ENCODE data around the gene CUL4A. TPM values are rescaled to one million over a fixed set of nuclear protein-coding genes. Genes with fewer than 3 reads are reported as not detected.

Gene CUL4A
- total and polyA plus RNA-seq, 9 of the 15 experiments (the other 6 are each of a cell fraction or from before 2014, with no cell fraction given): 21.1 to 92.0 (median 63.2) TPM

DNA sequence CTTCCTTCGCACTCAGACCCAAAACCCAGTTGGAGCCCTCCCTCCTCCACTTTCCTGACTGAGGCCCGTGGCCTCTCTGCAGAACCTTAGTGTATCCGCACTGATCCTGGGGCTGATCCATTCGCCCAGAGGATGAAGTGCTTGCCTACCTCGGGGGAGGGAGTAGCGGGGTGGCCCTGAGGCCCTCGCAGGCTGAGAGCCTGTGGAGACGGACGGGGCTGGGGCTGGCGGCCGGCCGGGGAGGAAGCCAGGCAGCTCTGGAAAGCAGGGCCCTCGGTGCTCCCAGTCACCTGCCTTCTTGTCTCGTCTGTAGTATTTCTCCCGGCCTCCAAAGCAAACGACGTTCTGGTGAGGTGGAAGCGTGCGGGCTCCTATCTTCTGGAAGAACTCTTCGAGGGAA, 49.7 kb upstream of the CUL4A start (continued):
- TF ChIP-seq, protein P1, sequence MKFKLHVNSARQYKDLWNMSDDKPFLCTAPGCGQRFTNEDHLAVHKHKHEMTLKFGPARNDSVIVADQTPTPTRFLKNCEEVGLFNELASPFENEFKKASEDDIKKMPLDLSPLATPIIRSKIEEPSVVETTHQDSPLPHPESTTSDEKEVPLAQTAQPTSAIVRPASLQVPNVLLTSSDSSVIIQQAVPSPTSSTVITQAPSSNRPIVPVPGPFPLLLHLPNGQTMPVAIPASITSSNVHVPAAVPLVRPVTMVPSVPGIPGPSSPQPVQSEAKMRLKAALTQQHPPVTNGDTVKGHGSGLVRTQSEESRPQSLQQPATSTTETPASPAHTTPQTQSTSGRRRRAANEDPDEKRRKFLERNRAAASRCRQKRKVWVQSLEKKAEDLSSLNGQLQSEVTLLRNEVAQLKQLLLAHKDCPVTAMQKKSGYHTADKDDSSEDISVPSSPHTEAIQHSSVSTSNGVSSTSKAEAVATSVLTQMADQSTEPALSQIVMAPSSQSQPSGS (CRISPR knock-in tag; IDR thresholded peaks at IDR 0.05): no peak
- TF ChIP-seq NR2C1 (IDR thresholded peaks at IDR 0.05): no peak
- no peak for TF ChIP-seq NR2C1 (tag; IDR thresholded peaks at IDR 0.05)
- TF ChIP-seq KLF13 (tag; IDR thresholded peaks at IDR 0.05; ENCODE audit: borderline replicate concordance, low read depth): no peak

DNA sequence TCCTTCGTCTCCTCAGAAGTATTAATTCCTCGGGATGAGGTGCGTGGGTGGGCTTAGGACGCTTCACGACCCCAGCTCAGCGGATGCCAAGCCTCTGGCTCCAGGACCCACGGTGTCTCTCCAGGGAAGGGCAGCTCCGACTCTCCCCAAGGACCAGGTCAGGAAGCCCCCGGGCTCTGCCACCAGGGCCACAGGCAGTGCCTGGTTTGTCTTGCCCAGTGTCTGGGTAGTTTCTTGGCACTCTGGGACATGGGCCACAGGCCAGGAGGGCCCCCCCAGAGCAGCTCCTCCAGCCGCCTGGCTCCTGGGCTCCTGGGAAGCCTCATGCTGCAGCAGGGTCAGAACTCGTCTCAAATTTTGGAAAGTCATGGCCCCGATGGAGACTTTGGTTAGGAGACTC, 48.4 kb upstream of the CUL4A start:
- no peak overlapping the region for H3K4me3 ChIP-seq
- no peaks in the 10 kb centered on the region for H3K79me2 ChIP-seq (ENCODE audit: control insufficient read depth, insufficient read depth, low read length)
- intact Hi-C loops (cut with micrococcal nuclease): no loop called here
- no peaks in the 10 kb centered on the region for H3K36me3 ChIP-seq (ENCODE audit: control insufficient read depth, insufficient read depth, low read length)
- DNase-seq (ENCODE audit: extremely low read depth in 1 of 4, low spot score in 3 of 4) (no peak), FAIRE-seq (no peak), ATAC-seq (no peak; the same call in 2 of the 3 replicates)
- WGBS (ENCODE audit: insufficient coverage, low coverage, missing lambda C conversion rate): 49% methylated on average over 10 of the region's 12 CpGs
- no peak for TF ChIP-seq KLF1 (tag; IDR thresholded peaks at IDR 0.05)
- TF ChIP-seq RBM15 (IDR thresholded peaks at IDR 0.05; ENCODE audit: insufficient read depth, low read length): no peak
- no peak for TF ChIP-seq ILK (tag; IDR thresholded peaks at IDR 0.05; ENCODE audit: borderline replicate concordance, low read depth)
- TF ChIP-seq, protein P2, sequence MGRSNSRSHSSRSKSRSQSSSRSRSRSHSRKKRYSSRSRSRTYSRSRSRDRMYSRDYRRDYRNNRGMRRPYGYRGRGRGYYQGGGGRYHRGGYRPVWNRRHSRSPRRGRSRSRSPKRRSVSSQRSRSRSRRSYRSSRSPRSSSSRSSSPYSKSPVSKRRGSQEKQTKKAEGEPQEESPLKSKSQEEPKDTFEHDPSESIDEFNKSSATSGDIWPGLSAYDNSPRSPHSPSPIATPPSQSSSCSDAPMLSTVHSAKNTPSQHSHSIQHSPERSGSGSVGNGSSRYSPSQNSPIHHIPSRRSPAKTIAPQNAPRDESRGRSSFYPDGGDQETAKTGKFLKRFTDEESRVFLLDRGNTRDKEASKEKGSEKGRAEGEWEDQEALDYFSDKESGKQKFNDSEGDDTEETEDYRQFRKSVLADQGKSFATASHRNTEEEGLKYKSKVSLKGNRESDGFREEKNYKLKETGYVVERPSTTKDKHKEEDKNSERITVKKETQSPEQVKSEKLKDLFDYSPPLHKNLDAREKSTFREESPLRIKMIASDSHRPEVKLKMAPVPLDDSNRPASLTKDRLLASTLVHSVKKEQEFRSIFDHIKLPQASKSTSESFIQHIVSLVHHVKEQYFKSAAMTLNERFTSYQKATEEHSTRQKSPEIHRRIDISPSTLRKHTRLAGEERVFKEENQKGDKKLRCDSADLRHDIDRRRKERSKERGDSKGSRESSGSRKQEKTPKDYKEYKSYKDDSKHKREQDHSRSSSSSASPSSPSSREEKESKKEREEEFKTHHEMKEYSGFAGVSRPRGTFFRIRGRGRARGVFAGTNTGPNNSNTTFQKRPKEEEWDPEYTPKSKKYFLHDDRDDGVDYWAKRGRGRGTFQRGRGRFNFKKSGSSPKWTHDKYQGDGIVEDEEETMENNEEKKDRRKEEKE (IDR thresholded peaks at IDR 0.05; ENCODE audit: borderline replicate concordance in 1 of 2, control insufficient read depth in 1 of 2, low read depth in 2 of 2, low read length in 1 of 2): no peak
- no peak for TF ChIP-seq NCOA4 (IDR thresholded peaks at IDR 0.05; ENCODE audit: partially characterized antibody)
- TF ChIP-seq C11orf30 (IDR thresholded peaks at IDR 0.05; ENCODE audit: low read depth): no peak
- TF ChIP-seq ZNF586 (CRISPR knock-in tag; conservative IDR thresholded peaks at IDR 0.05): no peak
- H4K20me1 ChIP-seq (replicated peaks; ENCODE audit: control insufficient read depth, insufficient read depth, low read length): no peaks in the 10 kb centered on the region
- no peaks in the 10 kb centered on the region; the same call in 1 of the 2 replicates for H3K9me3 ChIP-seq (replicated peaks; ENCODE audit: control insufficient read depth, insufficient read depth, low read depth, low read length)
- no TSS peak for BruUV-seq (replicated peaks)
- H3K9me1 ChIP-seq (ENCODE audit: control insufficient read depth, insufficient read depth, low read length): no peaks in the 10 kb centered on the region
- in situ Hi-C loops (cut with MboI): no loop called here
- H3K9ac ChIP-seq (ENCODE audit: insufficient read depth in 1 of 2, low read depth in 2 of 2, low read length in 2 of 2): peak overlapping the region in 1 of 2 experiments; percentile 17; a peak in 1 of 4 replicates
- ChIA-PET POLR2A (interaction anchor here (1.1 kb wide), 1 partner anchor 26 kb away, joined by 3 read pairs; no protein-coding TSS in a partner anchor), CTCF (ENCODE audit: low intra/inter-chr PET ratio) (no interaction called here)
- H3K27me3 ChIP-seq (ENCODE audit: control insufficient read depth in 2 of 2, insufficient read depth in 2 of 2, low read length in 2 of 2): no peaks in the 10 kb centered on the region
- H3K4me2 ChIP-seq (ENCODE audit: insufficient read depth, low read length): no peak overlapping the region
- H3K27ac ChIP-seq (ENCODE audit: extremely low read depth, low read depth, low read length): no peak overlapping the region
- peaks cover 3 to 20% of the 10 kb centered on the region in 2 experiments; a peak in 3 of 5 replicates for H3K4me1 ChIP-seq (replicated peaks in 1 of 2; ENCODE audit: control insufficient read depth in 2 of 2, insufficient read depth in 2 of 2, low read length in 2 of 2)
- H2AFZ ChIP-seq (ENCODE audit: low read depth, low read length): no peak overlapping the region

All from K562 (cell line).